Hepatocyte (in vitro differentiated cells): Measurements from ENCODE around the gene CHRNB1.

Source experiments
- EZH2phosphoT487 ChIP-seq: fragments of 200-600 bp; sonication (generic); IDR thresholded peaks from one replicate; pipeline ENCODE4 v1.6.1; 2018; ENCODE audit warnings: antibody characterized with exemption, mild to moderate bottlenecking, low read depth, moderate library complexity; ENCODE audit not compliant: unreplicated experiment, severe bottlenecking
- TF ChIP-seq, protein P1 (sequence below): fragments of 200-600 bp; sonication (generic); IDR thresholded peaks from 2 replicates; pipeline ENCODE4 v1.5.1; 2016; ENCODE audit warnings: antibody characterized with exemption, mild to moderate bottlenecking; ENCODE audit not compliant: poor library complexity

DNA sequence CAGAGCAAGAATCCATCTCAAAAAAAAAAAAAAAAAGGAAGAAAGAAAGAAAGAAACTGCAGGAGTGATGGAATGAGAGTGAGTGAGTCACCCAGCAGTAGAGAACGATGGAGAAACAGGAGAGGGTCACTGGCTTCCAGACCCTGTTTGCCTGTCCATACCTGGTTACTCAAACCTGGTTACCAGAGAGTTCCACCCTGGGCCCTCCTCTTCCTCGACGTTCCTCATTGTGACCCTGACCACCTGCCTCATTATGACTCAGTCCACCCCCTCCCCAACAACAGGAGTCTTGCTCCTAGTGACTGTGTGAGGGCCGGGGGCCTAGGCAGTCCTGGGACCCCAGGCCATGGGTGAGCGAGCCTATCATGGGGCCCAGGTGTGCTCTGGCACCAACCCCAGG is 16.3 kb upstream of the CHRNB1 start, which contains the start of gene SPEM3:
- TF ChIP-seq, protein P1, sequence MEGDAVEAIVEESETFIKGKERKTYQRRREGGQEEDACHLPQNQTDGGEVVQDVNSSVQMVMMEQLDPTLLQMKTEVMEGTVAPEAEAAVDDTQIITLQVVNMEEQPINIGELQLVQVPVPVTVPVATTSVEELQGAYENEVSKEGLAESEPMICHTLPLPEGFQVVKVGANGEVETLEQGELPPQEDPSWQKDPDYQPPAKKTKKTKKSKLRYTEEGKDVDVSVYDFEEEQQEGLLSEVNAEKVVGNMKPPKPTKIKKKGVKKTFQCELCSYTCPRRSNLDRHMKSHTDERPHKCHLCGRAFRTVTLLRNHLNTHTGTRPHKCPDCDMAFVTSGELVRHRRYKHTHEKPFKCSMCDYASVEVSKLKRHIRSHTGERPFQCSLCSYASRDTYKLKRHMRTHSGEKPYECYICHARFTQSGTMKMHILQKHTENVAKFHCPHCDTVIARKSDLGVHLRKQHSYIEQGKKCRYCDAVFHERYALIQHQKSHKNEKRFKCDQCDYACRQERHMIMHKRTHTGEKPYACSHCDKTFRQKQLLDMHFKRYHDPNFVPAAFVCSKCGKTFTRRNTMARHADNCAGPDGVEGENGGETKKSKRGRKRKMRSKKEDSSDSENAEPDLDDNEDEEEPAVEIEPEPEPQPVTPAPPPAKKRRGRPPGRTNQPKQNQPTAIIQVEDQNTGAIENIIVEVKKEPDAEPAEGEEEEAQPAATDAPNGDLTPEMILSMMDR = no peak
- no peak for TF ChIP-seq EZH2phosphoT487
